Adipose tissue (tissue), 3 donors: Measurements from ENCODE around the gene ASXL2. TPM values are rescaled to one million over a fixed set of nuclear protein-coding genes. Genes with fewer than 3 reads are reported as not detected.

Experiments used
- H3K27ac ChIP-seq: one replicate; pipeline ENCODE4 v1.5.1; 2013; ENCODE audit warnings: low read depth, low read length
- WGBS, 3 donors: extraction: QIAGEN DNeasy Blood & Tissue Kit; methylation state at CpG; one replicate each; pipeline ENCODE4 v1.1.7; 2013; 5-methylcytosine and 5-hydroxymethylcytosine counted together
- polyA plus RNA-seq, 3 donors: library from polyadenylated mRNA; stranded (reverse); fragments of 200-250 nt; gene quantifications; one replicate each; pipeline ENCODE4 v1.2.3, GENCODE V29; 2013
- donor health status: healthy with polysubstance abuse.
- donor health status: Bipolar disorder and iron deficiency.
- donor health status: healthy.

The ASXL2 gene
- polyA plus RNA-seq, 3 donors: 1.8 to 4.1 (median 2.6) TPM

GRCh38 chr2:25684577-25685473, 193.5 kb downstream of the ASXL2 start:
- H3K27ac ChIP-seq: no peak overlapping the region
- WGBS, 3 donors: 69 to 79% (median 77%) methylated on average over 20 of the region's 20 CpGs

Other genes starting within 250 kb of the ASXL2 start
- gene DTNB, start 204.9 kb downstream of the ASXL2 start, polyA plus RNA-seq: 1 to 10 TPM; 6.3 to 7.7 (median 6.6) TPM
- 1 to 10 TPM; 1.5 to 5.5 (median 1.9) TPM for gene KIF3C, start 104.0 kb upstream of the ASXL2 start, polyA plus RNA-seq
- 10 to 100 TPM; 25.6 to 48.5 (median 47.1) TPM for gene RAB10, start 155.6 kb upstream of the ASXL2 start, polyA plus RNA-seq